H9 (cell line): ENCODE measurements around the gene C11orf58. TPM values are rescaled to one million over a fixed set of nuclear protein-coding genes. Genes with fewer than 3 reads are reported as not detected.

Source experiments
- DNase-seq: peaks from one replicate; pipeline ENCODE4 v3.0.0-alpha.2; 2017
- H2AFZ ChIP-seq: one replicate; pipeline ENCODE4 v1.6.1; 2013; ENCODE audit warnings: mild to moderate bottlenecking, low read length, control low read depth, moderate library complexity
- H2AK5ac ChIP-seq: 2 replicates; pipeline ENCODE4 v1.6.1; 2013; ENCODE audit warnings: low read length, control low read depth, mixed read lengths; ENCODE audit not compliant: insufficient read length
- H2BK120ac ChIP-seq: one replicate; pipeline ENCODE4 v1.6.1; 2013; ENCODE audit warnings: low read depth, mild to moderate bottlenecking, low read length, control low read depth, inconsistent platforms; ENCODE audit not compliant: poor library complexity, severe bottlenecking
- H2BK12ac ChIP-seq: 2 replicates; pipeline ENCODE4 v1.6.1; 2013; ENCODE audit warnings: low read length, control low read depth, mixed read lengths, low read depth; ENCODE audit not compliant: insufficient read length
- H2BK15ac ChIP-seq: 2 replicates; pipeline ENCODE4 v1.6.1; 2013; ENCODE audit warnings: low read depth, low read length, control low read depth
- H2BK20ac ChIP-seq: one replicate; pipeline ENCODE4 v1.6.1; 2013; ENCODE audit warnings: low read depth, mild to moderate bottlenecking, low read length, control low read depth, inconsistent platforms; ENCODE audit not compliant: poor library complexity, severe bottlenecking
- H2BK5ac ChIP-seq: 2 replicates; pipeline ENCODE4 v1.6.1; 2013; ENCODE audit warnings: low read length, control low read depth, mixed read lengths; ENCODE audit not compliant: insufficient read length
- H3K14ac ChIP-seq: 2 replicates; pipeline ENCODE4 v1.6.1; 2013; ENCODE audit warnings: low read length, control low read depth; ENCODE audit not compliant: insufficient read depth
- H3K18ac ChIP-seq: 2 replicates; pipeline ENCODE4 v1.6.1; 2013; ENCODE audit warnings: low read depth, mild to moderate bottlenecking, mixed read lengths, low read length, control low read depth; ENCODE audit not compliant: insufficient read length
- H3K23ac ChIP-seq: 2 replicates; pipeline ENCODE4 v1.6.1; 2013; ENCODE audit warnings: low read length, control low read depth, mixed read lengths, low read depth; ENCODE audit not compliant: insufficient read length
- H3K23me2 ChIP-seq: 2 replicates; pipeline ENCODE4 v1.6.1; 2013; ENCODE audit warnings: low read depth, mild to moderate bottlenecking, mixed read lengths, low read length, control low read depth; ENCODE audit not compliant: insufficient read length, poor library complexity, severe bottlenecking
- H3K27ac ChIP-seq: 2 replicates; pipeline ENCODE4 v1.5.1; 2013; ENCODE audit warnings: low read length, control low read depth, mixed read lengths, low read depth; ENCODE audit not compliant: insufficient read length
- H3K27me3 ChIP-seq: 2 replicates; pipeline ENCODE4 v1.6.1; 2013; ENCODE audit warnings: low read length, control low read depth, inconsistent platforms; ENCODE audit not compliant: insufficient read depth
- H3K4ac ChIP-seq: 2 replicates; pipeline ENCODE4 v1.6.1; 2013; ENCODE audit warnings: low read depth, mild to moderate bottlenecking, control low read depth, inconsistent platforms, low read length, moderate library complexity
- H3K4me1 ChIP-seq: 2 replicates; pipeline ENCODE4 v1.6.1; 2013; ENCODE audit warnings: low read length, control low read depth, inconsistent platforms; ENCODE audit not compliant: insufficient read depth
- H3K4me2 ChIP-seq: 2 replicates; pipeline ENCODE4 v1.6.1; 2013; ENCODE audit warnings: low read length, control low read depth, mixed read lengths; ENCODE audit not compliant: insufficient read length, insufficient read depth
- H3K56ac ChIP-seq: 2 replicates; pipeline ENCODE4 v1.6.1; 2013; ENCODE audit warnings: low read depth, mild to moderate bottlenecking, mixed read lengths, low read length, control low read depth; ENCODE audit not compliant: insufficient read length
- H3K79me1 ChIP-seq: 2 replicates; pipeline ENCODE4 v1.6.1; 2013; ENCODE audit warnings: low read depth, mild to moderate bottlenecking, moderate library complexity, low read length, control low read depth, inconsistent platforms; ENCODE audit not compliant: insufficient read depth, poor library complexity, severe bottlenecking
- H3K79me2 ChIP-seq: 2 replicates; pipeline ENCODE4 v1.6.1; 2013; ENCODE audit warnings: low read length, control low read depth, inconsistent platforms; ENCODE audit not compliant: insufficient read depth
- H3K9ac ChIP-seq: 2 replicates; pipeline ENCODE4 v1.6.1; 2013; ENCODE audit warnings: low read length, control low read depth, mixed read lengths; ENCODE audit not compliant: insufficient read length; ENCODE audit errors: extremely low read depth
- H3K9me3 ChIP-seq: one replicate; pipeline ENCODE4 v1.6.1; 2013; ENCODE audit warnings: low read depth, low read length, inconsistent platforms; ENCODE audit not compliant: control insufficient read depth
- H3T11ph ChIP-seq: one replicate; pipeline ENCODE4 v1.6.1; 2013; ENCODE audit warnings: mild to moderate bottlenecking, low read length, control low read depth, inconsistent platforms
- H4K20me1 ChIP-seq: one replicate; pipeline ENCODE4 v1.6.1; 2013; ENCODE audit not compliant: control insufficient read depth, insufficient read length, insufficient read depth
- H4K5ac ChIP-seq: 2 replicates; pipeline ENCODE4 v1.6.1; 2013; ENCODE audit warnings: low read depth, mild to moderate bottlenecking, mixed read lengths, low read length, control low read depth; ENCODE audit not compliant: insufficient read length
- H4K8ac ChIP-seq: replicated peaks from 2 replicates; pipeline ENCODE4 v1.6.1; 2013; ENCODE audit warnings: low read length, control low read depth, mixed read lengths, low read depth; ENCODE audit not compliant: insufficient read length
- H4K91ac ChIP-seq: 2 replicates; pipeline ENCODE4 v1.6.1; 2013; ENCODE audit warnings: low read depth, mild to moderate bottlenecking, moderate library complexity, mixed read lengths, low read length, control low read depth; ENCODE audit not compliant: insufficient read length
- H3K27ac Mint-ChIP-seq, 3 experiments: 2 replicates in 2 of 3; 3 replicates in 1 of 3; pipeline ENCODE4 v1.8.0; 2020 to 2021; ENCODE audit warnings: mixed read lengths in 3 of 3, mild to moderate bottlenecking in 1 of 3, moderate library complexity in 1 of 3
- H3K27me3 Mint-ChIP-seq: 2 replicates; pipeline ENCODE4 v1.8.0; 2021; ENCODE audit warnings: low read depth, mild to moderate bottlenecking, moderate library complexity, mixed read lengths
- H3K36me3 Mint-ChIP-seq, 3 experiments: 2 replicates in 2 of 3; 3 replicates in 1 of 3; pipeline ENCODE4 v1.8.0; 2020 to 2021; ENCODE audit warnings: low read depth in 3 of 3, mixed read lengths in 3 of 3; ENCODE audit not compliant: insufficient read depth in 1 of 3
- H3K4me1 Mint-ChIP-seq, 2 experiments: 2 replicates each; pipeline ENCODE4 v1.8.0; 2020; ENCODE audit warnings: mixed read lengths in 2 of 2
- H3K4me3 Mint-ChIP-seq, 2 experiments: 2 replicates in 1 of 2; 3 replicates in 1 of 2; pipeline ENCODE4 v1.8.0; 2020 to 2021; ENCODE audit warnings: mild to moderate bottlenecking in 2 of 2, mixed read lengths in 2 of 2, moderate library complexity in 1 of 2
- H3K9me3 Mint-ChIP-seq, 2 experiments: 2 replicates in 1 of 2; 3 replicates in 1 of 2; pipeline ENCODE4 v1.8.0; 2020; ENCODE audit warnings: mild to moderate bottlenecking in 2 of 2, mixed read lengths in 2 of 2, moderate library complexity in 1 of 2
- CTCF ChIP-seq: fragments of 200-600 bp; sonication (generic); conservative IDR thresholded peaks from 3 replicates; pipeline ENCODE4 v1.8.0; 2021; ENCODE audit warnings: antibody characterized with exemption, mild to moderate bottlenecking
- WGBS: extraction: QIAGEN DNeasy Blood & Tissue Kit; methylation state at CpG from one replicate; pipeline ENCODE4 v1.1.7; 2013; ENCODE audit warnings: missing lambda C conversion rate, low lambda C conversion rate, mixed read lengths; ENCODE audit not compliant: insufficient read length; ENCODE audit errors: extremely low coverage; 5-methylcytosine and 5-hydroxymethylcytosine counted together
- total RNA-seq: library from RNA; stranded (reverse); gene quantifications from 2 replicates; pipeline ENCODE4 v1.2.1, GENCODE V29; 2021

The C11orf58 gene
- total RNA-seq, 1 experiment from 2014 or later, result 169 TPM

DNA sequence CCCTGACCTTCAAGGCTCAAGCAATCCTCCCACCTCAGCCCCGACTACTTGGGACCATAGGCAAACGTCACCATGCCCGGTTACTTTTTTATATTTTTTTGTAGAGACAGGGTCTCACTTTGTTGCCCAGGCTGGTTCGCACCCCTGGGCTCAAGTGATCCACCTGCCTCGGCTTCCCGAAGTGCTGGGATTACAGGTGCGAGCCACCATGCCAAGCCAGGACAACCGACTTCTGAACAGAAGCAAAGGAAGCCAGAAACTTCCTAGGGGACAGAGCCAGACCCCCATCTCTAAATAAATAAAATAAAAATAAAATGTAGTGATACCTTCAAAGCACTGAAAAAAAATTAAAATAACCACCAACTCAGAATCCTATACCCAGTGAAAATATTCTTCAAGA is 26.4 kb downstream of the C11orf58 start:
- H3K4me2 ChIP-seq, result no peak overlapping the region
- H3K9me3 ChIP-seq, result no peaks in the 10 kb centered on the region
- H3K27me3 ChIP-seq, result no peaks in the 10 kb centered on the region
- no CpG with 5 or more reads among the region's 8 CpGs for WGBS
- H2BK120ac ChIP-seq, result no peak overlapping the region
- no peak overlapping the region for H4K5ac ChIP-seq
- no peaks in the 10 kb centered on the region for H3K79me1 ChIP-seq
- H3K23me2 ChIP-seq, result no peaks in the 10 kb centered on the region
- Mint-ChIP-seq H3K27me3 (no peaks in the 10 kb centered on the region; the same call in 1 of the 2 replicates), H3K4me1 (no peaks in the 10 kb centered on the region), H3K27ac (no peak overlapping the region), H3K4me3 (no peak overlapping the region), H3K36me3 (no peaks in the 10 kb centered on the region), H3K9me3 (no peaks in the 10 kb centered on the region)
- H2BK5ac ChIP-seq, result no peak overlapping the region
- no peak for TF ChIP-seq CTCF
- H2BK15ac ChIP-seq, result no peak overlapping the region
- H3K23ac ChIP-seq, result no peak overlapping the region
- no peak overlapping the region for H3K56ac ChIP-seq
- H2AFZ ChIP-seq, result no peak overlapping the region
- H3T11ph ChIP-seq, result no peak overlapping the region
- no peak overlapping the region for H3K14ac ChIP-seq
- H2BK12ac ChIP-seq, result no peak overlapping the region
- H3K4me1 ChIP-seq, result no peaks in the 10 kb centered on the region
- H4K8ac ChIP-seq, result no peak overlapping the region
- H3K79me2 ChIP-seq, result no peaks in the 10 kb centered on the region
- no peak overlapping the region for H3K27ac ChIP-seq
- no peak for DNase-seq
- H2AK5ac ChIP-seq, result no peak overlapping the region
- no peaks in the 10 kb centered on the region for H4K20me1 ChIP-seq
- H3K9ac ChIP-seq, result no peak overlapping the region
- H3K4ac ChIP-seq, result no peak overlapping the region
- no peak overlapping the region for H3K18ac ChIP-seq
- no peak overlapping the region for H2BK20ac ChIP-seq
- no peak overlapping the region for H4K91ac ChIP-seq
